ENCODE results near the gene DDOST.

DDOST gene

DNA sequence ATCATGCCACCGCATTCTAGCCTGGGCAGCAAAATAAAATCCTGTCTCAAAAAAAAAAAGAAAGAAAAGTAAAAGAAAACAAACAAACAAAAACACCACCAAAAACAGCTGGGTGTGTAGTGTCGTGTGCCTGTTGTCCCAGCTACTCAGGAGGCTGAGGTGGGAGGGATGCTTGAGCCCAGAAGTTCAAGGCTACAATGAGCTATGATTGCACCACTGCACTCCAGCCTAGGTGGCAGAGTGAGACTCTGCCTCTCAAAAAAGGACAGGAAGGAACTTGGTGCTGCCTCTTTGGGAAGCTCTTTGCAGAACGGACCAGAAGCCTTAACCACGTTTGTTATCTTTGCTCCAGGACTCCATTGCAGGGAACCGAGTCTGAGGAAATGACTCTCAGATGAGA, 45.7 kb upstream of the DDOST start:
- DNase-seq (ENCODE audit: low read depth) = no peak
- TF ChIP-seq POLR2A (IDR thresholded peaks at IDR 0.05; ENCODE audit: extremely low read depth, insufficient read length) (no peak), MAX (IDR thresholded peaks at IDR 0.05; ENCODE audit: low read depth, low read length) (no peak), MYC (IDR thresholded peaks at IDR 0.05; ENCODE audit: low read depth, low read length) (no peak)
- TF ChIP-seq, protein P1, sequence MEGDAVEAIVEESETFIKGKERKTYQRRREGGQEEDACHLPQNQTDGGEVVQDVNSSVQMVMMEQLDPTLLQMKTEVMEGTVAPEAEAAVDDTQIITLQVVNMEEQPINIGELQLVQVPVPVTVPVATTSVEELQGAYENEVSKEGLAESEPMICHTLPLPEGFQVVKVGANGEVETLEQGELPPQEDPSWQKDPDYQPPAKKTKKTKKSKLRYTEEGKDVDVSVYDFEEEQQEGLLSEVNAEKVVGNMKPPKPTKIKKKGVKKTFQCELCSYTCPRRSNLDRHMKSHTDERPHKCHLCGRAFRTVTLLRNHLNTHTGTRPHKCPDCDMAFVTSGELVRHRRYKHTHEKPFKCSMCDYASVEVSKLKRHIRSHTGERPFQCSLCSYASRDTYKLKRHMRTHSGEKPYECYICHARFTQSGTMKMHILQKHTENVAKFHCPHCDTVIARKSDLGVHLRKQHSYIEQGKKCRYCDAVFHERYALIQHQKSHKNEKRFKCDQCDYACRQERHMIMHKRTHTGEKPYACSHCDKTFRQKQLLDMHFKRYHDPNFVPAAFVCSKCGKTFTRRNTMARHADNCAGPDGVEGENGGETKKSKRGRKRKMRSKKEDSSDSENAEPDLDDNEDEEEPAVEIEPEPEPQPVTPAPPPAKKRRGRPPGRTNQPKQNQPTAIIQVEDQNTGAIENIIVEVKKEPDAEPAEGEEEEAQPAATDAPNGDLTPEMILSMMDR (IDR thresholded peaks at IDR 0.05; ENCODE audit: low read depth, low read length) = no peak

GRCh38 chr1:20705203-20705755, 44.1 kb upstream of the DDOST start:
- no peak overlapping the region for H3K4me3 ChIP-seq (ENCODE audit: low read depth, low read length)
- TF ChIP-seq POLR2A (IDR thresholded peaks at IDR 0.05; ENCODE audit: extremely low read depth, insufficient read length) = no peak
- TF ChIP-seq MAX (IDR thresholded peaks at IDR 0.05; ENCODE audit: low read depth, low read length) = no peak
- no peak for TF ChIP-seq MYC (IDR thresholded peaks at IDR 0.05; ENCODE audit: low read depth, low read length)
- TF ChIP-seq, protein P1 (IDR thresholded peaks at IDR 0.05; ENCODE audit: low read depth, low read length) = no peak
- no peak for DNase-seq (ENCODE audit: low read depth)

More for the DNA sequence above, 45.7 kb upstream of the DDOST start:
- H3K4me3 ChIP-seq (ENCODE audit: low read depth, low read length) = no peak overlapping the region

GRCh38 chr1:20704390-20705202, 43.4 kb upstream of the DDOST start:
- TF ChIP-seq POLR2A (IDR thresholded peaks at IDR 0.05; ENCODE audit: extremely low read depth, insufficient read length) (no peak), MYC (IDR thresholded peaks at IDR 0.05; ENCODE audit: low read depth, low read length) (no peak), MAX (IDR thresholded peaks at IDR 0.05; ENCODE audit: low read depth, low read length) (no peak)
- TF ChIP-seq, protein P1 (IDR thresholded peaks at IDR 0.05; ENCODE audit: low read depth, low read length) = no peak
- DNase-seq (ENCODE audit: low read depth) = no peak
- H3K4me3 ChIP-seq (ENCODE audit: low read depth, low read length) = no peak overlapping the region

DNA sequence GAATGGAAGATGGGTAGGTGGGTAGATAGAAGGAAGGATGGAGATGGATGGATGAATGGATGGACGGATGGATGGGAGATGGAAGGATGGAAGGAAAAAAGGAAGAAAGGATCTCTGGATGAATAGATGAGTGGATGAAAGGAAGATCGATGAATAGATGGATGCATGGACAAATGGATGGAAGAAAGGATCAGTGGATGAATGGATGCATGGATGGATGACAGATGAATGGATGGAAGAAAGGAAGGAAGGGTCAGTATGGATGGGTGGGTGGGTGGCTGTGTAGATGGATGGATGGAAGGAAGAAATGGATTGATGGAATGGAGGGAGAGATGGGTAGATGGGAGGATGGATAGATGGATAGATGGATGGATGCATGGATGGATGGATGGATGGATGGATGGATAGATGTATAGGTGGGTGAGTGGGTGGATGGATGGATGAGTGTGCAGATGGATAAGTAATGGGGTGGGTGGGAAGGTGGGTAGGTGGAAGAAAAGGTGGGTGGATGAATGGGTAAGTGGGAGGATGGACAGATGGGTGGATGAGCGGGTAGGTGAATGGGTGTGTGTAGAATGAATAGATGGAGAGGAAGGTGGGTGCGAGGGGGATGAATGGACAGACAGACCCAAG, 42.1 kb upstream of the DDOST start:
- no peak overlapping the region for H3K4me3 ChIP-seq (ENCODE audit: low read depth, low read length)
- TF ChIP-seq, protein P1 (IDR thresholded peaks at IDR 0.05; ENCODE audit: low read depth, low read length) = no peak
- no peak for TF ChIP-seq MAX (IDR thresholded peaks at IDR 0.05; ENCODE audit: low read depth, low read length)
- no peak for TF ChIP-seq POLR2A (IDR thresholded peaks at IDR 0.05; ENCODE audit: extremely low read depth, insufficient read length)
- TF ChIP-seq MYC (IDR thresholded peaks at IDR 0.05; ENCODE audit: low read depth, low read length) = no peak
- no peak for DNase-seq (ENCODE audit: low read depth)

GRCh38 chr1:20702416-20702815, 41.2 kb upstream of the DDOST start:
- no peak overlapping the region for H3K4me3 ChIP-seq (ENCODE audit: low read depth, low read length)
- peak; percentile 43 for DNase-seq (ENCODE audit: low read depth)
- TF ChIP-seq MAX (IDR thresholded peaks at IDR 0.05; ENCODE audit: low read depth, low read length) (no peak), POLR2A (IDR thresholded peaks at IDR 0.05; ENCODE audit: extremely low read depth, insufficient read length) (no peak), MYC (IDR thresholded peaks at IDR 0.05; ENCODE audit: low read depth, low read length) (no peak)
- TF ChIP-seq, protein P1 (IDR thresholded peaks at IDR 0.05; ENCODE audit: low read depth, low read length) = peak; percentile 59
